Tibial nerve (tissue), 4 donors: ENCODE results near the gene PARVG. TPM values are rescaled to one million over a fixed set of nuclear protein-coding genes. Genes with fewer than 3 reads are reported as not detected.

Source experiments
- DNase-seq, 2 donors: peaks; one replicate each; pipeline ENCODE4 v3.0.0-alpha.2; 2019; ENCODE audit warnings: low spot score in 2 of 2
- H3K27ac ChIP-seq, 4 donors: fragments of 200-600 bp; sonication (generic) in 3 of 4; one replicate each; pipeline ENCODE4 v1.5.1; 2017 to 2019; ENCODE audit warnings: mild to moderate bottlenecking in 1 of 4
- H3K27me3 ChIP-seq, 2 donors: fragments of 200-600 bp; sonication (generic) in 1 of 2; one replicate each; pipeline versions ENCODE4 v1.5.1 to v1.6.0; 2017 to 2019
- H3K36me3 ChIP-seq, 3 donors: fragments of 200-600 bp; sonication (generic); one replicate each; pipeline ENCODE4 v1.5.1; 2018 to 2019
- H3K4me1 ChIP-seq, 4 donors: fragments of 200-600 bp; sonication (generic) in 3 of 4; one replicate each; pipeline ENCODE4 v1.5.1; 2017 to 2019
- H3K4me3 ChIP-seq, 4 donors: fragments of 200-600 bp; sonication (generic) in 3 of 4; one replicate each; pipeline ENCODE4 v1.5.1; 2017 to 2019; ENCODE audit warnings: mild to moderate bottlenecking in 1 of 4, moderate library complexity in 1 of 4
- H3K9me3 ChIP-seq, 4 donors: fragments of 200-600 bp; sonication (generic) in 3 of 4; one replicate each; pipeline ENCODE4 v1.5.1; 2017 to 2019
- EP300 ChIP-seq, 2 donors: sonication (generic); formaldehyde crosslinking; IDR thresholded peaks; one replicate each; pipeline ENCODE4 v1.6.1; 2017; ENCODE audit warnings: antibody characterized with exemption in 2 of 2, mild to moderate bottlenecking in 1 of 2
- POLR2A ChIP-seq, 2 donors: fragments of 450-650 bp; IDR thresholded peaks; one replicate each; pipeline ENCODE4 v1.6.1; 2017; ENCODE audit warnings: antibody characterized with exemption in 2 of 2, mild to moderate bottlenecking in 2 of 2, moderate library complexity in 2 of 2
- WGBS, 2 donors: methylation state at CpG; one replicate each; pipeline ENCODE4 v1.1.5; 2018; 5-methylcytosine and 5-hydroxymethylcytosine counted together
- total RNA-seq, 4 donors: library from RNA; depleted of rRNA; stranded (reverse); fragments of >200 nt; gene quantifications; one replicate each; pipeline ENCODE4 v1.1.0, GENCODE V29; 2016
- TF ChIP-seq, protein P1 (sequence below), 5 experiments: fragments of 200-600 bp in 3 of 5; fragments of 450-650 bp in 2 of 5; sonication (generic) in 3 of 5; IDR thresholded peaks; one replicate each; pipeline ENCODE4 v1.5.1; 2016 to 2019; ENCODE audit warnings: antibody characterized with exemption in 5 of 5, mild to moderate bottlenecking in 3 of 5, moderate library complexity in 2 of 5

Gene PARVG
- total RNA-seq, 4 donors from 2014 or later: 18.8 to 140 (median 34.9) TPM

DNA sequence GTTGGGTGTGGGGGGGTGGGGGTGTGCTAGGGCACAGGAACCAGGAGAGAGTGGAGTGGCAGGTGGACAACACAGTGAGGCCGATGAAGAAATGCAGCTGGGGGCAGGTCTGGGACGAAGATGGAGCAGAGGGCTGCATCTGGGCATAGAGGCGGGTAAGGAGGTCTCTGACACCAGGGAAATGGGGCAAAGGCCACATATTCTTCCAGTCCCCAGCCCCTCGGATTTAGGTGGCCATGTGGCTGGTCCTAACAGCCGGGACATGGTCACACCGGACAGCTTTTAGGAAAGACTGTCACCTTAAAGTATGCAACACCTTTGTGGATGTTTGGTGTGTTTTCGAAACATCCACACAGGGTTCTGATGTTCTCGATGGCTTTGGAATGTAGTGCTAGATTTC lies 5.0 kb upstream of the PARVG start:
- Histone ChIP-seq H3K9me3 (no peaks in the 10 kb centered on the region), H3K4me3 (no peak overlapping the region), H3K36me3 (no peaks in the 10 kb centered on the region), H3K27ac (no peak overlapping the region), H3K4me1 (no peaks in the 10 kb centered on the region), H3K27me3 (no peaks in the 10 kb centered on the region)
- DNase-seq: no peak
- WGBS, 2 donors: 78 to 83% methylated on average over 8 of the region's 8 CpGs
- TF ChIP-seq, protein P1, sequence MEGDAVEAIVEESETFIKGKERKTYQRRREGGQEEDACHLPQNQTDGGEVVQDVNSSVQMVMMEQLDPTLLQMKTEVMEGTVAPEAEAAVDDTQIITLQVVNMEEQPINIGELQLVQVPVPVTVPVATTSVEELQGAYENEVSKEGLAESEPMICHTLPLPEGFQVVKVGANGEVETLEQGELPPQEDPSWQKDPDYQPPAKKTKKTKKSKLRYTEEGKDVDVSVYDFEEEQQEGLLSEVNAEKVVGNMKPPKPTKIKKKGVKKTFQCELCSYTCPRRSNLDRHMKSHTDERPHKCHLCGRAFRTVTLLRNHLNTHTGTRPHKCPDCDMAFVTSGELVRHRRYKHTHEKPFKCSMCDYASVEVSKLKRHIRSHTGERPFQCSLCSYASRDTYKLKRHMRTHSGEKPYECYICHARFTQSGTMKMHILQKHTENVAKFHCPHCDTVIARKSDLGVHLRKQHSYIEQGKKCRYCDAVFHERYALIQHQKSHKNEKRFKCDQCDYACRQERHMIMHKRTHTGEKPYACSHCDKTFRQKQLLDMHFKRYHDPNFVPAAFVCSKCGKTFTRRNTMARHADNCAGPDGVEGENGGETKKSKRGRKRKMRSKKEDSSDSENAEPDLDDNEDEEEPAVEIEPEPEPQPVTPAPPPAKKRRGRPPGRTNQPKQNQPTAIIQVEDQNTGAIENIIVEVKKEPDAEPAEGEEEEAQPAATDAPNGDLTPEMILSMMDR (IDR thresholded peaks at IDR 0.05): no peak
- TF ChIP-seq POLR2A (IDR thresholded peaks at IDR 0.05) (no peak), EP300 (IDR thresholded peaks at IDR 0.05) (no peak)

DNA sequence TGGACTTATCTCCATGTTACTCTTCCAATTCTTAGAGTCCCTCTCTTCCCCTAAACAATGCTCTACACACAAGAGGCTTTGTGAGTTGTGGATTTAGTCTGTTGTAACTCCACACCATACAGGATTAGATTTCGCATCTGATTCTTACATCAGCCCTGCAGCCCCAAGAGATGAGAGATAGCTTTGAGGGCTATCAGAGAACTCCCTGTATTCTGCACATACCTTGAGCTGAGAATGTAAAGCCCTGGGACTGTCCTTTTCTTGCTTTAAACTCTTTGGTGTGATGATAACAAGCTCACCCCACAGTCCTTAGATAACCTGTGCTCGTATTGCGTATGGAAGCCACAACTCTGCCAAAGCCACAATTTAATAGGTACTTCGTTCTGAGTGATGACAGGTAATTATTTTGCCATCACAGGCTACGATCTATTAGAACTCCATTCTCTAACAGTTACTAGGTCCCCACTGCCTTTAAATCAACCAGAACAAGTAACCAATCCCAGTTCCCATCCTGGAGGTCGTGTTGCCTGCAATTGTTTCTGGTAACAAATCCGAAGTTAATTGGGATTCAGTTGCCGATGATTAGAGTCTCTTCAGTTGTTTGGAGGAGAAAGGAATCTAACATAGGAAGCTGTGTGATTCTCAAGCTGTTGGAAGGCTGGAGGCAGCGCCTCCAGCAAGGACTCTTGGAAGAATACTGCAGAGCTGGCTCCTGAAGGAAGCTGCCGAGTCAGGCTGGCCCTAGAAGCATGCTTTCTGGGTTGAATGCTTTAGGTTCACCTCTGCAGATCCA lies 1.3 kb upstream of the PARVG start:
- 56 to 61% methylated on average over 10 of the region's 10 CpGs for WGBS, 2 donors
- no peaks in the 10 kb centered on the region for H3K9me3 ChIP-seq
- H3K27ac ChIP-seq: no peak overlapping the region
- DNase-seq: no peak
- no peaks in the 10 kb centered on the region for H3K4me1 ChIP-seq
- no peaks in the 10 kb centered on the region for H3K36me3 ChIP-seq
- no peak for TF ChIP-seq EP300 (IDR thresholded peaks at IDR 0.05)
- no peak for TF ChIP-seq POLR2A (IDR thresholded peaks at IDR 0.05)
- TF ChIP-seq, protein P1 (IDR thresholded peaks at IDR 0.05): no peak
- H3K4me3 ChIP-seq: no peak overlapping the region
- H3K27me3 ChIP-seq: peaks cover 0 to 8% of the 10 kb centered on the region in 2 donors

- H3K36me3 ChIP-seq: no peaks in the 10 kb centered on the region
- no peaks in the 10 kb centered on the region for H3K4me1 ChIP-seq
- no peaks in the 10 kb centered on the region for H3K9me3 ChIP-seq
- TF ChIP-seq, protein P1 (IDR thresholded peaks at IDR 0.05): no peak
- no peak for TF ChIP-seq POLR2A (IDR thresholded peaks at IDR 0.05)
- TF ChIP-seq EP300 (IDR thresholded peaks at IDR 0.05): no peak
- no peak overlapping the region for H3K27ac ChIP-seq
- WGBS, 2 donors: 72 to 79% methylated on average over 6 of the region's 6 CpGs
- H3K27me3 ChIP-seq: peaks cover 0 to 8% of the 10 kb centered on the region in 2 donors
- DNase-seq: no peak
- no peak overlapping the region for H3K4me3 ChIP-seq
Observed at GRCh38 chr22:44179989-44180705, 578 bp upstream of the PARVG start.

- TF ChIP-seq EP300 (IDR thresholded peaks at IDR 0.05): no peak
- TF ChIP-seq POLR2A (IDR thresholded peaks at IDR 0.05): peak in 1 of 2 donors; percentile 15
- Histone ChIP-seq H3K4me3 (peak overlapping the region; percentile 13 to 44 (median 28)), H3K36me3 (no peaks in the 10 kb centered on the region), H3K9me3 (no peaks in the 10 kb centered on the region), H3K4me1 (no peaks in the 10 kb centered on the region), H3K27ac (peak overlapping the region in 3 of 4 donors; percentile 66 to 78 (median 76)), H3K27me3 (peaks cover 0 to 8% of the 10 kb centered on the region in 2 donors)
- WGBS, 2 donors: 52 to 59% methylated on average over 36 of the region's 40 CpGs
- DNase-seq: no peak
Observed at GRCh38 chr22:44181033-44181911, 547 bp downstream of the PARVG start.

- 66 to 78% methylated on average over 16 to 17 of the region's 17 CpGs for WGBS, 2 donors
- Histone ChIP-seq H3K36me3 (no peaks in the 10 kb centered on the region), H3K4me1 (no peaks in the 10 kb centered on the region), H3K27ac (peak overlapping the region in 3 of 4 donors; percentile 66 to 78 (median 76)), H3K4me3 (peak overlapping the region in 3 of 4 donors; percentile 19 to 44 (median 38)), H3K27me3 (peaks cover 0 to 8% of the 10 kb centered on the region in 2 donors), H3K9me3 (no peaks in the 10 kb centered on the region)
- TF ChIP-seq EP300 (IDR thresholded peaks at IDR 0.05): no peak
- no peak for TF ChIP-seq POLR2A (IDR thresholded peaks at IDR 0.05)
- TF ChIP-seq, protein P1 (IDR thresholded peaks at IDR 0.05): no peak
- DNase-seq: no peak
Observed at GRCh38 chr22:44181912-44182587, 1.3 kb downstream of the PARVG start.
